ENCODE data around the gene CDC42BPB. TPM values are rescaled to one million over a fixed set of nuclear protein-coding genes. Genes with fewer than 3 reads are reported as not detected.

The CDC42BPB gene
- total RNA-seq, 1 experiment from 2014 or later = 45.0 TPM

- DNase-seq (ENCODE audit: low read depth, low spot score) = no peak
- in situ Hi-C loops (cut with HindIII; ENCODE audit: low pct_unique_long_range_greater_than_20kb, low sequenced_read_pairs) = loop anchor here (25.0 kb wide), 1 partner anchor 332 kb away; no protein-coding TSS in a partner anchor
These were observed 62.7 kb downstream of the CDC42BPB start for GRCh38 chr14:102994689-102995088.

GRCh38 chr14:102993523-102993922, 63.8 kb downstream of the CDC42BPB start:
- DNase-seq (ENCODE audit: low read depth, low spot score) = no peak

GRCh38 chr14:102991376-102991775, 66.0 kb downstream of the CDC42BPB start:
- DNase-seq (ENCODE audit: low read depth, low spot score) = no peak
- in situ Hi-C loops (cut with HindIII; ENCODE audit: low pct_unique_long_range_greater_than_20kb, low sequenced_read_pairs) = loop anchor here (25.0 kb wide), 1 partner anchor 329 kb away; no protein-coding TSS in a partner anchor

More at GRCh38 chr14:102993523-102993922, 63.8 kb downstream of the CDC42BPB start:
- in situ Hi-C loops (cut with HindIII; ENCODE audit: low pct_unique_long_range_greater_than_20kb, low sequenced_read_pairs) = loop anchor here (25.0 kb wide), 1 partner anchor 331 kb away; no protein-coding TSS in a partner anchor

GRCh38 chr14:102988054-102988453, 69.3 kb downstream of the CDC42BPB start:
- in situ Hi-C loops (cut with HindIII; ENCODE audit: low pct_unique_long_range_greater_than_20kb, low sequenced_read_pairs) = loop anchor here (25.0 kb wide), 1 partner anchor 326 kb away; no protein-coding TSS in a partner anchor
- no peak for DNase-seq (ENCODE audit: low read depth, low spot score)

- no peak for DNase-seq (ENCODE audit: low read depth, low spot score)
- in situ Hi-C loops (cut with HindIII; ENCODE audit: low pct_unique_long_range_greater_than_20kb, low sequenced_read_pairs) = loop anchor here (25.0 kb wide), 1 partner anchor 325 kb away; no protein-coding TSS in a partner anchor
These were observed 70.4 kb downstream of the CDC42BPB start for GRCh38 chr14:102986810-102987579.

- no peak for DNase-seq (ENCODE audit: low read depth, low spot score)
- in situ Hi-C loops (cut with HindIII; ENCODE audit: low pct_unique_long_range_greater_than_20kb, low sequenced_read_pairs) = loop anchor here (25.0 kb wide), 1 partner anchor 323 kb away; no protein-coding TSS in a partner anchor
These were observed 71.7 kb downstream of the CDC42BPB start for GRCh38 chr14:102985665-102986064.

GRCh38 chr14:102984336-102985102, 72.8 kb downstream of the CDC42BPB start:
- in situ Hi-C loops (cut with HindIII; ENCODE audit: low pct_unique_long_range_greater_than_20kb, low sequenced_read_pairs) = loop anchor here (25.0 kb wide), 1 partner anchor 322 kb away; no protein-coding TSS in a partner anchor
- DNase-seq (ENCODE audit: low read depth, low spot score) = no peak

- no peak for DNase-seq (ENCODE audit: low read depth, low spot score)
- in situ Hi-C loops (cut with HindIII; ENCODE audit: low pct_unique_long_range_greater_than_20kb, low sequenced_read_pairs) = loop anchor here (25.0 kb wide), 1 partner anchor 321 kb away; no protein-coding TSS in a partner anchor
These were observed 73.9 kb downstream of the CDC42BPB start for GRCh38 chr14:102983496-102983895.

GRCh38 chr14:102982852-102983470, 74.4 kb downstream of the CDC42BPB start:
- no peak for DNase-seq (ENCODE audit: low read depth, low spot score)
- in situ Hi-C loops (cut with HindIII; ENCODE audit: low pct_unique_long_range_greater_than_20kb, low sequenced_read_pairs) = loop anchor here (25.0 kb wide), 1 partner anchor 321 kb away; no protein-coding TSS in a partner anchor

GRCh38 chr14:102980409-102980810, 76.9 kb downstream of the CDC42BPB start:
- no peak for DNase-seq (ENCODE audit: low read depth, low spot score)
- in situ Hi-C loops (cut with HindIII; ENCODE audit: low pct_unique_long_range_greater_than_20kb, low sequenced_read_pairs) = loop anchor here (25.0 kb wide), 1 partner anchor 318 kb away; no protein-coding TSS in a partner anchor

- in situ Hi-C loops (cut with HindIII; ENCODE audit: low pct_unique_long_range_greater_than_20kb, low sequenced_read_pairs) = loop anchor here (25.0 kb wide), 1 partner anchor 317 kb away; no protein-coding TSS in a partner anchor
- DNase-seq (ENCODE audit: low read depth, low spot score) = no peak
These were observed 77.9 kb downstream of the CDC42BPB start for GRCh38 chr14:102979406-102979805.

- DNase-seq (ENCODE audit: low read depth, low spot score) = no peak
- in situ Hi-C loops (cut with HindIII; ENCODE audit: low pct_unique_long_range_greater_than_20kb, low sequenced_read_pairs) = loop anchor here (25.0 kb wide), 1 partner anchor 315 kb away; no protein-coding TSS in a partner anchor
These were observed 79.9 kb downstream of the CDC42BPB start for GRCh38 chr14:102977475-102977874.

GRCh38 chr14:102975662-102976061, 81.7 kb downstream of the CDC42BPB start:
- in situ Hi-C loops (cut with HindIII; ENCODE audit: low pct_unique_long_range_greater_than_20kb, low sequenced_read_pairs) = loop anchor here (25.0 kb wide), 1 partner anchor 313 kb away; no protein-coding TSS in a partner anchor
- no peak for DNase-seq (ENCODE audit: low read depth, low spot score)

GRCh38 chr14:102973706-102974285, 83.6 kb downstream of the CDC42BPB start:
- in situ Hi-C loops (cut with HindIII; ENCODE audit: low pct_unique_long_range_greater_than_20kb, low sequenced_read_pairs) = no loop called here
- DNase-seq (ENCODE audit: low read depth, low spot score) = no peak

- DNase-seq (ENCODE audit: low read depth, low spot score) = no peak
These were observed 85.3 kb downstream of the CDC42BPB start for GRCh38 chr14:102971836-102972606.

GRCh38 chr14:102971314-102971713, 86.0 kb downstream of the CDC42BPB start:
- in situ Hi-C loops (cut with HindIII; ENCODE audit: low pct_unique_long_range_greater_than_20kb, low sequenced_read_pairs) = no loop called here
- no peak for DNase-seq (ENCODE audit: low read depth, low spot score)

More at GRCh38 chr14:102971836-102972606, 85.3 kb downstream of the CDC42BPB start:
- in situ Hi-C loops (cut with HindIII; ENCODE audit: low pct_unique_long_range_greater_than_20kb, low sequenced_read_pairs) = no loop called here
